DND-41 (cell line): ENCODE data around the gene SOWAHD.

Source experiments
- CTCF ChIP-seq: IDR thresholded peaks from 2 replicates; pipeline ENCODE4 v1.5.1; 2012; ENCODE audit warnings: borderline replicate concordance, low read length, moderate library complexity, mild to moderate bottlenecking; ENCODE audit not compliant: poor library complexity, severe bottlenecking; ENCODE audit errors: extremely low read depth
- EZH2 ChIP-seq: IDR thresholded peaks from 3 replicates; pipeline ENCODE4 v1.6.1; 2012; ENCODE audit warnings: borderline replicate concordance, low read depth, mild to moderate bottlenecking, moderate library complexity, low read length, inconsistent platforms; ENCODE audit not compliant: severe bottlenecking

- TF ChIP-seq CTCF (no peak), EZH2 (no peak)
Measured at GRCh38 chrX:119738742-119739141, 19.6 kb upstream of the SOWAHD start.
